ENCODE measurements around the gene BSCL2.

DNA sequence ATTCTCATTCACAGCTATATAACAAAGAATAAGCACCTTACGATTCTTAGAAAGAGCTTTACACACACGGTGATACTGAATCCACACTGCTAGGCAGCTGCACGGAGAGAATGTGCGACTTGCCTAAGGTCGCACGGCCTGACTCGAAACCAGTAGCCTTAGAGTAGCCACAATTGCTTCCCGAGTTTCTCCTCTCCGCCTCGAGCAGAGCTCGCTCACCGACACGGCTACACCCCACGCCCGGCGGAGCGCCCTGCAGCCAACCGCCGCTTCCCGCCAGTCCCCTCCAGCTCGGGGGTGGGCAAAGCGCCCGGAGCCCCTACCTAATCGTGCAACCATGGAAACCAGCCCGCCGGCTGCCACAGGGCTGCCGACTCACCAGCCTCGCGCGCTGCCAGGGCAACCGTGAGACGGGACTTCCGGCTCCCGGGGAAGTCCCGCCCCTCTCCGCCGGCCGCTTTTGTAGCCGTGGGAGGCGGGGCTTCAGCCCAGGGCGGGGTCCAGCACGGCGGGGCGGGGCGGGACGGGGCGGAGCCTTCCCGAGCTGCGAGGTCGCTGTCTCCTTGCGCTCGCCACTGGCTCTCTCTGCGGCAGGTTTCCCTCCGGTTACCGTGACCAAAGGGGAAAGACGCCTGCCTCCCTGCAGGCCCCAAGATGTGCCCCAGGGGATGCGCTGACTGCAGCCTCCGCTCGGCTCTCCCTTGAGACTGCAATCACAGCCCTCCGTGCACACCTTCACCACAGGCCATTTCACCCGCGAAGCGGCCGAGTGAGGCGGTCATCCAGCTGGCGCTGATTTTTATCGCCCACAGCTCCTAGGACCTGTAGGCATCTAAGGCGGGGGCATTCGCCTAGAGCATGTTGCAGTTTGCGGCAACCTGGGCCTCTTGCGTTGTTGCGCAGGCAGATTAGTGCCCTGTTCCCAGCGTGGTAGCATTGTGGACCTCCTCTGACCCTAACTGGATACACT is 1.1 kb downstream of the BSCL2 start:
- TF ChIP-seq EZH2 (IDR thresholded peaks at IDR 0.05; ENCODE audit: borderline replicate concordance, insufficient read depth, low read depth, low read length, poor library complexity, severe bottlenecking), result no peak
- TF ChIP-seq CTCF (IDR thresholded peaks at IDR 0.05), result no peak
